Parathyroid adenoma (tissue), 2 donors: ENCODE data around the gene VDAC2.
"Not testable (repeated sequence)": the region's sequence is repeated elsewhere in the genome, so short reads cannot be mapped to it uniquely, and the experiment has no call there.

ENCODE experiments used
- H2AFZ ChIP-seq: fragments of 300-600 bp; sonication (generic); one replicate; pipeline ENCODE4 v1.7.0; 2017; ENCODE audit warnings: antibody characterized with exemption, mild to moderate bottlenecking
- H3K27ac ChIP-seq: fragments of 300-600 bp; sonication (generic); one replicate; pipeline ENCODE4 v1.7.0; 2017
- H3K27me3 ChIP-seq: fragments of 300-600 bp; sonication (generic); one replicate; pipeline ENCODE4 v1.7.0; 2017; ENCODE audit warnings: low read length; ENCODE audit not compliant: control insufficient read depth, insufficient read depth
- H3K36me3 ChIP-seq: fragments of 300-600 bp; sonication (generic); one replicate; pipeline ENCODE4 v1.7.0; 2017; ENCODE audit warnings: low read length; ENCODE audit not compliant: control insufficient read depth, insufficient read depth
- H3K4me1 ChIP-seq: fragments of 300-600 bp; sonication (generic); one replicate; pipeline ENCODE4 v1.7.0; 2017; ENCODE audit warnings: control low read depth
- H3K4me2 ChIP-seq: fragments of 300-600 bp; sonication (generic); one replicate; pipeline ENCODE4 v1.7.0; 2017; ENCODE audit warnings: low read length
- H3K4me3 ChIP-seq: fragments of 300-600 bp; sonication (generic); one replicate; pipeline ENCODE4 v1.7.0; 2017; ENCODE audit warnings: low read depth, low read length
- H3K79me2 ChIP-seq: fragments of 300-600 bp; sonication (generic); one replicate; pipeline ENCODE4 v1.7.0; 2017; ENCODE audit warnings: control low read depth
- H3K9ac ChIP-seq: fragments of 300-600 bp; sonication (generic); one replicate; pipeline ENCODE4 v1.7.0; 2017; ENCODE audit warnings: mild to moderate bottlenecking
- H3K9me3 ChIP-seq: fragments of 300-600 bp; sonication (generic); one replicate; pipeline ENCODE4 v1.7.0; 2017; ENCODE audit warnings: low read length; ENCODE audit not compliant: control insufficient read depth
- CTCF ChIP-seq: fragments of 300-600 bp; sonication (generic); IDR thresholded peaks from one replicate; pipeline ENCODE4 v1.7.0; 2017; ENCODE audit warnings: antibody characterized with exemption, mild to moderate bottlenecking
- donor health status: primary hyperparathyroidism.

Gene VDAC2

GRCh38 chr10:75197906-75198305 is 12.7 kb upstream of the VDAC2 start:
- Histone ChIP-seq H3K4me2 (no peak overlapping the region), H2AFZ (no peak overlapping the region), H3K27me3 (no peaks in the 10 kb centered on the region), H3K9me3 (no peaks in the 10 kb centered on the region), H3K79me2 (peaks cover 9% of the 10 kb centered on the region), H3K36me3 (no peaks in the 10 kb centered on the region), H3K9ac (no peak overlapping the region), H3K27ac (no peak overlapping the region), H3K4me1 (no peaks in the 10 kb centered on the region), H3K4me3 (no peak overlapping the region)
- no peak for TF ChIP-seq CTCF

GRCh38 chr10:75199949-75200348 is 10.6 kb upstream of the VDAC2 start:
- H3K9ac ChIP-seq, H3K9me3 ChIP-seq, H2AFZ ChIP-seq, H3K27me3 ChIP-seq, H3K27ac ChIP-seq, H3K79me2 ChIP-seq, H3K4me2 ChIP-seq, H3K4me3 ChIP-seq, H3K4me1 ChIP-seq, H3K36me3 ChIP-seq: not testable (repeated sequence)

GRCh38 chr10:75201793-75202307 is 8.7 kb upstream of the VDAC2 start:
- no peak overlapping the region for H3K27ac ChIP-seq

GRCh38 chr10:75202321-75203045 is 8.1 kb upstream of the VDAC2 start:
- no peak overlapping the region for H3K4me2 ChIP-seq
- no peak for TF ChIP-seq CTCF
- H3K4me3 ChIP-seq, result no peak overlapping the region
- H2AFZ ChIP-seq, result no peak overlapping the region
- no peaks in the 10 kb centered on the region for H3K36me3 ChIP-seq
- H3K27ac ChIP-seq, result no peak overlapping the region
- H3K9ac ChIP-seq, result no peak overlapping the region
- no peaks in the 10 kb centered on the region for H3K27me3 ChIP-seq
- H3K79me2 ChIP-seq, result peaks cover 2% of the 10 kb centered on the region
- H3K9me3 ChIP-seq, result no peaks in the 10 kb centered on the region
- H3K4me1 ChIP-seq, result no peaks in the 10 kb centered on the region

More at GRCh38 chr10:75201793-75202307, 8.7 kb upstream of the VDAC2 start:
- H2AFZ ChIP-seq, result no peak overlapping the region
- no peak for TF ChIP-seq CTCF
- no peaks in the 10 kb centered on the region for H3K4me1 ChIP-seq
- no peaks in the 10 kb centered on the region for H3K36me3 ChIP-seq
- H3K9me3 ChIP-seq, result no peaks in the 10 kb centered on the region
- H3K27me3 ChIP-seq, result no peaks in the 10 kb centered on the region
- H3K4me2 ChIP-seq, result no peak overlapping the region
- H3K79me2 ChIP-seq, result peaks cover 2% of the 10 kb centered on the region
- no peak overlapping the region for H3K9ac ChIP-seq
- H3K4me3 ChIP-seq, result no peak overlapping the region

GRCh38 chr10:75203046-75203620 is 7.5 kb upstream of the VDAC2 start:
- not testable (repeated sequence) for H3K4me2 ChIP-seq, H3K9ac ChIP-seq, H3K27ac ChIP-seq, H3K79me2 ChIP-seq, H3K27me3 ChIP-seq, H3K4me3 ChIP-seq, H2AFZ ChIP-seq, H3K36me3 ChIP-seq, H3K9me3 ChIP-seq, H3K4me1 ChIP-seq
